ENCODE data around the gene MACROD1. TPM values are rescaled to one million over a fixed set of nuclear protein-coding genes. Genes with fewer than 3 reads are reported as not detected.

MACROD1 gene
- total RNA-seq, 1 donor = 17.7 TPM

Small RNA genes within 50 kb of the gene (small RNA-seq; reads per million reads assigned to genes)
- gene RNU6-45P = not detected

Other genes with a start within 250 kb of the MACROD1 start
- gene RCOR2, start 248.9 kb downstream of the MACROD1 start, total RNA-seq = under 0.01 TPM in 2 replicates
- gene NAA40, start 227.1 kb downstream of the MACROD1 start, total RNA-seq = 11.9 and 12.1 TPM in 2 replicates
- 159 and 190 TPM in 2 replicates for gene COX8A, start 191.5 kb downstream of the MACROD1 start, total RNA-seq
- gene OTUB1, start 179.7 kb downstream of the MACROD1 start, total RNA-seq = 32.1 and 34.4 TPM in 2 replicates
- under 0.01 and 0.29 TPM in 2 replicates for gene FLRT1, start 130.2 kb downstream of the MACROD1 start, total RNA-seq
- gene STIP1, start 20.1 kb upstream of the MACROD1 start, total RNA-seq = 85.5 and 94.5 TPM in 2 replicates
- 0.59 and 1.1 TPM in 2 replicates for gene FERMT3, start 40.6 kb upstream of the MACROD1 start, total RNA-seq
- gene TRPT1, start 60.1 kb upstream of the MACROD1 start, total RNA-seq = 32.2 and 33.0 TPM in 2 replicates
- 46.6 and 56.5 TPM in 2 replicates for gene NUDT22, start 60.2 kb upstream of the MACROD1 start, total RNA-seq
- 8.0 and 9.8 TPM in 2 replicates for gene DNAJC4, start 64.4 kb upstream of the MACROD1 start, total RNA-seq
- 37.6 and 41.5 TPM in 2 replicates for gene VEGFB, start 68.5 kb upstream of the MACROD1 start, total RNA-seq
- 31.1 and 32.7 TPM in 2 replicates for gene FKBP2, start 75.0 kb upstream of the MACROD1 start, total RNA-seq
- gene PPP1R14B, start 80.8 kb upstream of the MACROD1 start, total RNA-seq = 136 and 139 TPM in 2 replicates
- 25.3 and 25.6 TPM in 2 replicates for gene PLCB3, start 85.4 kb upstream of the MACROD1 start, total RNA-seq
- 70.9 and 71.3 TPM in 2 replicates for gene BAD, start 118.6 kb upstream of the MACROD1 start, total RNA-seq
- 13.3 and 18.5 TPM in 2 replicates for gene GPR137, start 119.7 kb upstream of the MACROD1 start, total RNA-seq
- 0.29 and 0.36 TPM in 2 replicates for gene KCNK4, start 125.2 kb upstream of the MACROD1 start, total RNA-seq
- gene CATSPERZ, start 134.2 kb upstream of the MACROD1 start, total RNA-seq = 0.29 TPM in 1 of 2 replicates, not detected in the other
- 24.5 and 28.6 TPM in 2 replicates for gene ESRRA, start 139.4 kb upstream of the MACROD1 start, total RNA-seq
- 104 and 123 TPM in 2 replicates for gene TRMT112, start 151.4 kb upstream of the MACROD1 start, total RNA-seq
- 238 and 245 TPM in 2 replicates for gene PRDX5, start 152.0 kb upstream of the MACROD1 start, total RNA-seq
- 0.29 and 1.4 TPM in 2 replicates for gene CCDC88B, start 174.1 kb upstream of the MACROD1 start, total RNA-seq
- gene RPS6KA4, start 193.0 kb upstream of the MACROD1 start, total RNA-seq = 35.9 and 39.4 TPM in 2 replicates